Measurements from ENCODE around the gene SLC6A15. TPM values are rescaled to one million over a fixed set of nuclear protein-coding genes. Genes with fewer than 3 reads are reported as not detected.

The SLC6A15 gene
- polyA plus RNA-seq, 3 donors from 2014 or later = not detected

- no peaks in the 10 kb centered on the region for H3K36me3 Mint-ChIP-seq
- no peak for DNase-seq
These were observed 54.9 kb downstream of the SLC6A15 start for GRCh38 chr12:84857525-84858208.

GRCh38 chr12:84856156-84856900, 56.3 kb downstream of the SLC6A15 start:
- no peak overlapping the region for H3K27ac Mint-ChIP-seq
- no peaks in the 10 kb centered on the region for H3K36me3 Mint-ChIP-seq
- H3K4me3 Mint-ChIP-seq = no peak overlapping the region
- H3K4me1 Mint-ChIP-seq = no peaks in the 10 kb centered on the region
- DNase-seq = no peak
- H3K9me3 Mint-ChIP-seq = peaks cover 2 to 14% (median 5%) of the 10 kb centered on the region in 6 donors
- peaks cover 0 to 4% (median 2%) of the 10 kb centered on the region in 3 donors for H3K27me3 Mint-ChIP-seq (ENCODE audit: low read depth in 3 of 3)

More at GRCh38 chr12:84857525-84858208, 54.9 kb downstream of the SLC6A15 start:
- peaks cover 2 to 11% (median 5%) of the 10 kb centered on the region in 6 donors for H3K9me3 Mint-ChIP-seq
- H3K27me3 Mint-ChIP-seq (ENCODE audit: low read depth in 3 of 3) = peaks cover 0 to 4% (median 2%) of the 10 kb centered on the region in 3 donors
- H3K4me1 Mint-ChIP-seq = no peaks in the 10 kb centered on the region
- no peak overlapping the region for H3K4me3 Mint-ChIP-seq
- no peak overlapping the region for H3K27ac Mint-ChIP-seq

- Mint-ChIP-seq H3K4me1 (no peaks in the 10 kb centered on the region), H3K27ac (no peak overlapping the region), H3K9me3 (peaks cover 0 to 5% (median 0%) of the 10 kb centered on the region in 6 donors), H3K36me3 (no peaks in the 10 kb centered on the region), H3K4me3 (no peak overlapping the region), H3K27me3 (ENCODE audit: low read depth in 3 of 3) (peaks cover 0 to 3% (median 0%) of the 10 kb centered on the region in 3 donors)
- DNase-seq = no peak
These were observed 68.9 kb downstream of the SLC6A15 start for GRCh38 chr12:84843593-84844144.

- Mint-ChIP-seq H3K36me3 (no peaks in the 10 kb centered on the region), H3K27me3 (ENCODE audit: low read depth in 3 of 3) (peaks cover 0 to 3% (median 0%) of the 10 kb centered on the region in 3 donors), H3K9me3 (peaks cover 0 to 5% (median 0%) of the 10 kb centered on the region in 6 donors), H3K4me3 (no peak overlapping the region), H3K27ac (no peak overlapping the region), H3K4me1 (no peaks in the 10 kb centered on the region)
- DNase-seq = no peak
These were observed 70.1 kb downstream of the SLC6A15 start for GRCh38 chr12:84842406-84843013.

GRCh38 chr12:84841591-84841990, 71.0 kb downstream of the SLC6A15 start:
- DNase-seq = no peak
- peaks cover 0 to 3% (median 0%) of the 10 kb centered on the region in 3 donors for H3K27me3 Mint-ChIP-seq (ENCODE audit: low read depth in 3 of 3)
- peaks cover 0 to 5% (median 0%) of the 10 kb centered on the region in 6 donors for H3K9me3 Mint-ChIP-seq
- H3K4me1 Mint-ChIP-seq = no peaks in the 10 kb centered on the region
- no peak overlapping the region for H3K27ac Mint-ChIP-seq
- H3K36me3 Mint-ChIP-seq = no peaks in the 10 kb centered on the region
- no peak overlapping the region for H3K4me3 Mint-ChIP-seq

DNA sequence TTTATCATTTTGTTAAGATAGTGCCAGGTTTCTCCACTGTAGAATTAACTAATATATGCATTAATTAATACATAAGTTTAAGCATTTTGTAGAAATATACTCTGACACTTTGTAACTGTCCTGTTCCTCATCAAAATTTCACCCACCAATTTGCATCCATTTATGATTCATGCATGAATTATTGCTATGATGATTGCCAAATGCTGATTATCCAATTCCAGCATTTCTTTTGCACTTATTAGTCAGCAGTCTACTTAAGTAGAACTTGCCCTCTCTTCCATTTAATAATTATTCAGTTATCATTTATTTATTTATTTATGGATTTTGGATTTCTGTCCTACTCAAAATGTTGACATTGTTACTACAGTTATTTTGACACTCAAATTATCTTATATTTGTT, 72.2 kb downstream of the SLC6A15 start:
- Mint-ChIP-seq H3K4me3 (no peak overlapping the region), H3K27me3 (ENCODE audit: low read depth in 3 of 3) (peaks cover 0 to 5% (median 0%) of the 10 kb centered on the region in 3 donors), H3K4me1 (no peaks in the 10 kb centered on the region), H3K27ac (no peak overlapping the region), H3K36me3 (no peaks in the 10 kb centered on the region), H3K9me3 (peaks cover 0 to 5% (median 0%) of the 10 kb centered on the region in 6 donors)
- DNase-seq = no peak

- Mint-ChIP-seq H3K27ac (no peak overlapping the region), H3K27me3 (ENCODE audit: low read depth in 3 of 3) (no peaks in the 10 kb centered on the region), H3K4me3 (no peak overlapping the region), H3K36me3 (no peaks in the 10 kb centered on the region), H3K9me3 (peaks cover 2 to 19% (median 7%) of the 10 kb centered on the region in 6 donors), H3K4me1 (no peaks in the 10 kb centered on the region)
- no peak for DNase-seq
These were observed 85.7 kb downstream of the SLC6A15 start for GRCh38 chr12:84826925-84827324.

DNA sequence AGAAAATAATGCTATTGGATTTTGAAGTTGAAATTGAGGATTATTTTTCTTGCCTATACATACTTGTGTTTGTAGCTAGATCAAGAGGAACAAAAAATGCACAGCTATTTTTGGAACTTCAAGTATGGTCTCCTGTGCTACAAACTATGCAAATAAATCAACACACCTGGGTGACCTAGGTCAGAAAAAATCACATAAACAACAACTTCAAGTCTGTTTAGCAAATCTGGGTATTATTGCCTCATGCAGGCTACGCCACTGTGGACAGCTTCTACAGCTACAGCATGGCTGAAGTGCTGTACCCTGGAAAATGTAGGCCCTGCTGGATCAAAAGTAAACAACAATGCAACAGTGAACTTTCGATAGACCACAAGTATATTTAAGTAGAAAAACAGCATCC, 87.5 kb downstream of the SLC6A15 start:
- no peak overlapping the region for H3K27ac Mint-ChIP-seq
- H3K27me3 Mint-ChIP-seq (ENCODE audit: low read depth in 3 of 3) = no peaks in the 10 kb centered on the region
- no peak for DNase-seq
- peaks cover 2 to 27% (median 10%) of the 10 kb centered on the region in 6 donors for H3K9me3 Mint-ChIP-seq
- H3K36me3 Mint-ChIP-seq = no peaks in the 10 kb centered on the region
- H3K4me1 Mint-ChIP-seq = no peaks in the 10 kb centered on the region
- H3K4me3 Mint-ChIP-seq = no peak overlapping the region

GRCh38 chr12:84822525-84822924, 90.1 kb downstream of the SLC6A15 start:
- no peaks in the 10 kb centered on the region for H3K27me3 Mint-ChIP-seq (ENCODE audit: low read depth in 3 of 3)
- peaks cover 2 to 16% (median 5%) of the 10 kb centered on the region in 6 donors for H3K9me3 Mint-ChIP-seq
- no peak for DNase-seq
- H3K27ac Mint-ChIP-seq = no peak overlapping the region
- no peak overlapping the region for H3K4me3 Mint-ChIP-seq
- no peaks in the 10 kb centered on the region for H3K36me3 Mint-ChIP-seq
- no peaks in the 10 kb centered on the region for H3K4me1 Mint-ChIP-seq

DNA sequence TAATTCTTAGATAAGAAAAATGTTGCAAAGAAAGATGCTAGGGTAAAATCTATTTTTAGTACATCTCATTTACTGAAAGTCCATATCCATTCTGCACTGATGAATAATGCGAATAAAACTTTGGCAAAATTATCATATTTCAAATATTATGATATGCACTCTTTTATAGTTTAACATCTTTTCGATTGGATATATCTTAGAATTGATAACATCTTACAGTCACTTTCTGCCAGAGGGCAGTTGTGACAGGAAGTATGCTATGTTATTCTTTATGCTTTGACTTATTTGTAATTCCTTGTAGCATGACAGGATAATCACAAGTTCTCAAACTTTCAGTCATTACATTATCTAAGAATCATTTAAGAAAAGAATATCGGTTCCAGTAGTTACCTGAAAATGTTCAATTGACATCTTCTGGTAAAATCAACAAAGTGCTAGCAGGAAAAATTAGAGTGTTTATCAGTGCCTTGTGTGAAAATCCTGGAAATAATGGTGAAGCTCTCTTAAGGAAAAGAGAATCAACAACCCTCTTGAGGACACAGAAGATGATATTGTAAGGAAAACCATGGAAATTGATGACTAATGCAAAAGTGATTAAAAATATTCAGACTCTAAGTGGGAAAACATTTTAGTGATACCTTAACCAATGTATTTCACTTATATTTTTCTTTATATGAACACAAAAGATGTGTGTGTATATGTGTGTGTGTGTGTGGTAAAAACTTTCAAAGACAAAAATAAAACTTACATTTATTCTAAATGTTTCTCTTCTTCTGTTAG, 95.5 kb downstream of the SLC6A15 start:
- Mint-ChIP-seq H3K4me1 (no peaks in the 10 kb centered on the region), H3K27me3 (ENCODE audit: low read depth in 3 of 3) (no peaks in the 10 kb centered on the region), H3K36me3 (no peaks in the 10 kb centered on the region), H3K27ac (no peak overlapping the region), H3K4me3 (no peak overlapping the region), H3K9me3 (peaks cover 2 to 17% (median 4%) of the 10 kb centered on the region in 6 donors)
- DNase-seq = no peak

GRCh38 chr12:84814664-84815245, 97.8 kb downstream of the SLC6A15 start:
- no peak for DNase-seq

GRCh38 chr12:84813780-84814663, 98.6 kb downstream of the SLC6A15 start:
- Mint-ChIP-seq H3K27ac (no peak overlapping the region), H3K4me1 (no peaks in the 10 kb centered on the region), H3K36me3 (no peaks in the 10 kb centered on the region), H3K9me3 (peaks cover 0 to 7% (median 3%) of the 10 kb centered on the region in 6 donors), H3K4me3 (no peak overlapping the region), H3K27me3 (ENCODE audit: low read depth in 3 of 3) (no peaks in the 10 kb centered on the region)
- no peak for DNase-seq

More at GRCh38 chr12:84814664-84815245, 97.8 kb downstream of the SLC6A15 start:
- no peak overlapping the region for H3K4me3 Mint-ChIP-seq
- no peaks in the 10 kb centered on the region for H3K27me3 Mint-ChIP-seq (ENCODE audit: low read depth in 3 of 3)
- no peaks in the 10 kb centered on the region for H3K4me1 Mint-ChIP-seq
- H3K9me3 Mint-ChIP-seq = peaks cover 0 to 8% (median 3%) of the 10 kb centered on the region in 6 donors
- no peak overlapping the region for H3K27ac Mint-ChIP-seq
- no peaks in the 10 kb centered on the region for H3K36me3 Mint-ChIP-seq

Data from immature natural killer cell (primary cell).